Measurements from ENCODE around the gene ARSB. TPM values are rescaled to one million over a fixed set of nuclear protein-coding genes. Genes with fewer than 3 reads are reported as not detected.

Gene ARSB
- total and polyA plus RNA-seq, 10 of the 15 experiments (the other 5 are each of a cell fraction or from before 2014, with no cell fraction given) = 1.2 to 8.2 (median 6.1) TPM

GRCh38 chr5:78827725-78828124 lies 157.4 kb downstream of the ARSB start (continued):
- TF ChIP-seq REST (IDR thresholded peaks at IDR 0.05; ENCODE audit: low read depth, low read length) (no peak), ZNF207 (IDR thresholded peaks at IDR 0.05; ENCODE audit: borderline replicate concordance) (no peak), MAX (IDR thresholded peaks at IDR 0.05; ENCODE audit: low read depth, low read length) (no peak), MTA3 (IDR thresholded peaks at IDR 0.05; ENCODE audit: borderline replicate concordance, low read length) (no peak), SREBF2 (IDR thresholded peaks at IDR 0.05; ENCODE audit: low read length) (no peak), PRDM15 (CRISPR knock-in tag; IDR thresholded peaks at IDR 0.05) (no peak), ZNF592 (IDR thresholded peaks at IDR 0.05) (no peak), TCF12 (IDR thresholded peaks at IDR 0.05; ENCODE audit: low read depth, low read length) (no peak), PAX5 (IDR thresholded peaks at IDR 0.05; ENCODE audit: borderline replicate concordance, low read depth, low read length) (no peak), ATF2 (IDR thresholded peaks at IDR 0.05; ENCODE audit: low read length) (peak; percentile 54; the same call in 1 of the 2 replicates), HDAC2 (IDR thresholded peaks at IDR 0.05) (no peak), STAT3 (IDR thresholded peaks at IDR 0.05; ENCODE audit: low read depth, low read length) (no peak), ZNF274 (IDR thresholded peaks at IDR 0.05; ENCODE audit: insufficient read depth, insufficient read length) (no peak), NFYB (IDR thresholded peaks at IDR 0.05; ENCODE audit: insufficient read depth, low read depth, low read length) (no peak), NFIC (IDR thresholded peaks at IDR 0.05; ENCODE audit: low read depth, low read length) (peak; percentile 83), SMARCA5 (IDR thresholded peaks at IDR 0.05) (no peak), ZNF24 (IDR thresholded peaks at IDR 0.05) (no peak), RB1 (IDR thresholded peaks at IDR 0.05; ENCODE audit: borderline replicate concordance) (no peak), RCOR1 (conservative IDR thresholded peaks at IDR 0.05; ENCODE audit: low read depth, low read length) (no peak), TARDBP (IDR thresholded peaks at IDR 0.05; ENCODE audit: borderline replicate concordance) (no peak)

Measured in GM12878 (cell line).